ENCODE data around the gene NMT2. TPM values are rescaled to one million over a fixed set of nuclear protein-coding genes. Genes with fewer than 3 reads are reported as not detected.

Gene NMT2
- total RNA-seq, 1 donor from 2014 or later, result 22.7 TPM

- intact Hi-C loops (cut with micrococcal nuclease), result loop anchor here (5.0 kb wide), 2 partner anchors 453 to 1513 kb away; partner anchors contain the start of gene PRPF18
Measured at GRCh38 chr10:15099886-15100285, 68.6 kb downstream of the NMT2 start.

- intact Hi-C loops (cut with micrococcal nuclease), result loop anchor here (1.0 to 5.0 kb wide), 15 partner anchors 9 to 1720 kb away; partner anchors contain the start of genes ACBD7, CDNF, DCLRE1C and HSPA14
Measured at GRCh38 chr10:15097011-15097812, 71.3 kb downstream of the NMT2 start, which contains the start of gene RPP38. Gene RPP38 (plus strand): TSS chr10:15097355. CDS start chr10:15103315, 5,960 bp downstream.

DNA sequence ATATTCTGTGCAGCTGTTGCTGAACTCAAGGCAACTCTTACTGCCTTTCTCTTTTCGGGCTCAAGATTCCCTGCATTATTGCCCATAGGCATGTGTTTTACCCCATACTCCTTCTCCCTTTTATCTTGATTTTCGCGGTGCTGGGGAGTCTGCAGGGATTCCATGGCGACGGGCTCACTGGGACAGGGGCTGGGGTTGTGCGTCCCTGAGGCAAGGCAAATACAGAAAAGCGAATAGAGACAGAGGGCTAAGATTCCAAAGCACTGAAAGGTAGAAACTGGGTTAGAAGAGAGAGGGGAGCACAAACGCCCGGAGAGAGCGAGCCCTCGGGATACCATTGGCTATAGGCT lies 71.9 kb downstream of the NMT2 start:
- intact Hi-C loops (cut with micrococcal nuclease), result loop anchor here (1.0 to 5.0 kb wide), 15 partner anchors 8 to 1721 kb away; partner anchors contain the start of genes ACBD7, CDNF, DCLRE1C and HSPA14

GRCh38 chr10:15092855-15093408 lies 75.6 kb downstream of the NMT2 start:
- intact Hi-C loops (cut with micrococcal nuclease), result no loop called here

- intact Hi-C loops (cut with micrococcal nuclease), result no loop called here
Measured at GRCh38 chr10:15091418-15091817, 77.1 kb downstream of the NMT2 start.

DNA sequence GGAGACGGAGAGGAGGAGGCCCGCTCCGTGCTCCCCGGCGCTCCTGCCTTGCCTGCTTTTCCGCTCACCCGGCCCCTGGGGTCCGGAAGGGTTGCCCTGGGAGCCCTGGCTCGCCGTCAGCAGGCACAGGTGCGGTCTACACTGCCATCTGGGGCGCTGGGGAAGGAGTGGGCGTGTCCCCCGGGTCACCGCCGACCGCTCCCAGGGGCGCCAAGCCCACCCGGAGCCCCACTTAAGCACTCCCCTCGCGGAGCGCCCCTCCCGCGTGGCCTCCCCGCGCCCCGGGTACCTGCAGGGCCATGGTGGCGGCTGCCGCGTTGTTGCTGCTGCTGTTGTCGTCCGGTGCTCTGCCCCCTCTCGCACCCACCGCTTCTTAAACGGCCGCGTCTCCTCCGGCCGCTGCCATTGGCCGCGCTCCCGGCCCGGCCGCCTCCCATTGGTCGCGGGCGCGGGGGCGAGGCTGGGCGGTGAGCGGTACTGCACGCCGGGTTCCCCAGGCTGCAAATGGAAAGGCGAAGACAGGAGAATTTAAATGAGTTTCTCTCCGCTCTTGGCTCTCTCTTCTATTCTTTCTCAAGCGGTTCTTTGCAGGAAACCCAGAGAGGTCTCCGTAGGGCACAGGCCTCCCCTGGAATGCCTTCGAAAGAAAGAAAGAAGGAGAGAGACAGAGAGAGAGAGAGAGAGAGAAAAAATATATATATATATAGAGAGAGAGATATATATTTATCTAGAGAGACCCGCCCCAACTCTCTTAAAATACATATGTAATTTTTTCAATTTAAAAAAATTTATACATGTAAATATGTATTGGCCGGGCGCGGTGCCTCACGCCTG lies 79.8 kb downstream of the NMT2 start, which contains the start of gene ACBD7:
Gene ACBD7, minus strand, starts transcription at position 349 of the 834 bp plus-strand sequence. Its CDS starts 48 bp downstream, at position 301.
- intact Hi-C loops (cut with micrococcal nuclease), result loop anchor here (1.0 to 2.0 kb wide), 5 partner anchors 9 to 250 kb away; partner anchors contain the start of genes CDNF, HSPA14, MSANTD7 and NMT2

GRCh38 chr10:15084502-15084922 lies 84.0 kb downstream of the NMT2 start:
- intact Hi-C loops (cut with micrococcal nuclease), result no loop called here

GRCh38 chr10:15083674-15084501 lies 84.6 kb downstream of the NMT2 start:
- intact Hi-C loops (cut with micrococcal nuclease), result no loop called here

DNA sequence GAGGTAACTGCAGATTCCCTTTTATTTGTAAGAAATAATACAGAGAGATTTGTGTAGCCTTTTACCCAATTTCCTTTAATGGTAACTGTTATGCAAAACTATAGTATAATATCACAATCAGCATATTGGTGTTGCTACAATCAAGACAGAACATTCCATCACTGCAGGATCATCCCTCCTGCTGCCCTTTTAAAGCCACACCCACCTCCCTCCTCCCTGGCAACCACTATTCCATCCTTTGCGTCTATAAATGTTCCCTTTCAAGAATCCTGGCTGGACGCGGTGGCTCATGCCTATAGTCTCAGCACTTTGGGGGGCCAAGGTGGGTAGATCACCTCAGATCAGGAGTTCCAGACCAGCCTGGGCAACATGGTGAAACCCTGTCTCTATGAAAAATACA lies 93.1 kb downstream of the NMT2 start:
- intact Hi-C loops (cut with micrococcal nuclease), result no loop called here

- intact Hi-C loops (cut with micrococcal nuclease), result no loop called here
Measured at GRCh38 chr10:15072358-15072757, 96.1 kb downstream of the NMT2 start.

- intact Hi-C loops (cut with micrococcal nuclease), result no loop called here
Measured at GRCh38 chr10:15069230-15069629, 99.3 kb downstream of the NMT2 start.

DNA sequence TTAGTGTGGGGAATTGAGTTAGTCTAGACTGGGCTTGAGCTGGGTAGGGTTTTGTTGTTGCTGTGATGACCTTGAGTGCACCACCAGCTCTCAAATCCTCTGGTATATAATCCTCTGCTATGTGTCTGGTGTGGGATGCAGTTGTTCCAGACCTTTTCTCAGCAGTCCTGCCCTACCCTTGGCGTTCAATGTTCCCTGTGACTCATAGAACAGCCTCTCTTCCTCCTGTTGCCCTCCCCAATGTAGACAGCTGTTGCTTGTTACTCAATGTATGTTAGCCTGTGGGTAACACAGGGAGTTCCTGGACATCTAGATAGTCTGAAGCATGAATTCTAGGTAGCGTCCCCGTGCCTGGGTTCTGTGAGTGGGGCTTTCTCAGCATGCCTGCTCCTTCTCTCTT lies 99.7 kb downstream of the NMT2 start:
- intact Hi-C loops (cut with micrococcal nuclease), result no loop called here

- intact Hi-C loops (cut with micrococcal nuclease), result no loop called here
Measured at GRCh38 chr10:15067154-15067553, 101.3 kb downstream of the NMT2 start.

GRCh38 chr10:15060638-15061037 lies 107.9 kb downstream of the NMT2 start:
- intact Hi-C loops (cut with micrococcal nuclease), result no loop called here

- intact Hi-C loops (cut with micrococcal nuclease), result no loop called here
Measured at GRCh38 chr10:15059914-15060313, 108.6 kb downstream of the NMT2 start.

DNA sequence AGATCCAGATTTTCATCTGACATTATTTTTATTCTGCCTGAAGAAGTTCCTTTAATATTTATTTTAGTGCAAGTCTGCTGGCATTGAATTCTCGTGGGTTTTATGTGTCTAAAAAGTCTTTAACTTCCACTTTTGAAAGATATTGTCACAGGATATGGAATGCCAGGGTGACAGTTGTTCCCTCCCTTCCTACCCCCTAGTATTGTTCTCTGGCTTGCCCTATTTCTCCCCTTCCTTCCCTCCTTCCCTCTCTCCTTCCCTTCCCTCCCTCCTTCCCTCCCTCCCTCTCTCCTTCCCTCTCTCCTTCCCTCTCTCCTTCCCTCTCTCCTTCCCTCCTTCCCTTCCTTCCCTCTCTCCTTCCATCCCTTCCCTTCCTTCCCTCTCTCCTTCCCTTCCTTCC lies 109.8 kb downstream of the NMT2 start:
- intact Hi-C loops (cut with micrococcal nuclease), result no loop called here

Measured in T-helper 1 cell treated with Interleukin-12 subunit alpha and Interleukin-12 subunit beta and Interleukin-4 antibody, amounts not matched to agents 30 ng/mL and 1 ng/mL, for 36 hours (primary cell).